GM12874 (cell line): ENCODE results near the gene ZNF423.

Source experiments
- TF ChIP-seq, protein P1 (sequence below): IDR thresholded peaks from 2 replicates; pipeline ENCODE4 v1.5.1; 2011; ENCODE audit warnings: low read depth, mild to moderate bottlenecking, control low read depth, low read length, moderate library complexity; ENCODE audit not compliant: insufficient read depth

Gene ZNF423

DNA sequence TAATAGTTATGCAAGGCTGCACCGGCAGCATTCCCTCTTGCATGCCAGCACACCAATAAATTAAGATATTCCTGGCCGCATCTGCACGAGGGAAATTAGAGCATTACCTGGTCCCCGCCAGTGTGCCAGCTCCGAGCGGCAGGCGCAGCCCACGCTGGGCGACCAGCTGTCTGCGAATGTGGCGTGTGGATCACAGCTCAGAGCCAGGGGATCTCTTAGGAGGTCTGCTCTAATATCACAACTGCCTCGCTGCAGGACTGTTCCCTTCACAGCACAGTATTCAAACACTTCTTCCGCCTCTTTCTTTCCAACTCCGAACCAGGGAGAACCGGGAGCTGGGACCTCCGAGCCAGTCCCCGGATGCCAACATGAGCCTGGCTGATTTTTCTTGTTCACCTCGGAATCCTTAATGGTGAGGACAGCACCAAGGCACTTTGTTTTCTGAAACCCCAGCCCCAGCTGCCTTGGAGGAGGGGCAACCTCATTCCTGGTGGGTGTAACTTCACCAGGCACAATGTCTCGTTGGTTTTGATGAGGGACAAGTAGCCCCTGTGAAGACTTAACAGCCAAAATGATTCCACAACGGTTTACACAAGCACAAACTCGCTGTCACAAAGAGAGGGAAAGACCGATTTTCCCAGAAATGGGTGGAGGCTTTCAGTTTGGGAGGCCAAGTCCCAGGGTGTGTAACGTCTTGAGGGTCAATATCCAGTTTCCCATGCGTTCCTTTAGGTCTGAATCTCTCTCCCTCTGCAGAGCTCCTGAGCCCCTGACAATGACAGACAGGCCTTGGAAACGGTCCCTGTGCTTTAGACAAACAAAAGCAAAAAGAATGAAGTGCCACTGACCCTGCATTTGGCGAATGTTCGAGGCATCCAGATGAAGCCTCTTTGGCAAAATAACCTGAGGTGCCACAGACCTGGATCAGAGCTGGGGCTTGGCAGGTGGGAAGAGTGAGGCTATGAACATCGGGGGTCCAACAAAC, 269.2 kb downstream of the ZNF423 start:
- TF ChIP-seq, protein P1, sequence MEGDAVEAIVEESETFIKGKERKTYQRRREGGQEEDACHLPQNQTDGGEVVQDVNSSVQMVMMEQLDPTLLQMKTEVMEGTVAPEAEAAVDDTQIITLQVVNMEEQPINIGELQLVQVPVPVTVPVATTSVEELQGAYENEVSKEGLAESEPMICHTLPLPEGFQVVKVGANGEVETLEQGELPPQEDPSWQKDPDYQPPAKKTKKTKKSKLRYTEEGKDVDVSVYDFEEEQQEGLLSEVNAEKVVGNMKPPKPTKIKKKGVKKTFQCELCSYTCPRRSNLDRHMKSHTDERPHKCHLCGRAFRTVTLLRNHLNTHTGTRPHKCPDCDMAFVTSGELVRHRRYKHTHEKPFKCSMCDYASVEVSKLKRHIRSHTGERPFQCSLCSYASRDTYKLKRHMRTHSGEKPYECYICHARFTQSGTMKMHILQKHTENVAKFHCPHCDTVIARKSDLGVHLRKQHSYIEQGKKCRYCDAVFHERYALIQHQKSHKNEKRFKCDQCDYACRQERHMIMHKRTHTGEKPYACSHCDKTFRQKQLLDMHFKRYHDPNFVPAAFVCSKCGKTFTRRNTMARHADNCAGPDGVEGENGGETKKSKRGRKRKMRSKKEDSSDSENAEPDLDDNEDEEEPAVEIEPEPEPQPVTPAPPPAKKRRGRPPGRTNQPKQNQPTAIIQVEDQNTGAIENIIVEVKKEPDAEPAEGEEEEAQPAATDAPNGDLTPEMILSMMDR: no peak

DNA sequence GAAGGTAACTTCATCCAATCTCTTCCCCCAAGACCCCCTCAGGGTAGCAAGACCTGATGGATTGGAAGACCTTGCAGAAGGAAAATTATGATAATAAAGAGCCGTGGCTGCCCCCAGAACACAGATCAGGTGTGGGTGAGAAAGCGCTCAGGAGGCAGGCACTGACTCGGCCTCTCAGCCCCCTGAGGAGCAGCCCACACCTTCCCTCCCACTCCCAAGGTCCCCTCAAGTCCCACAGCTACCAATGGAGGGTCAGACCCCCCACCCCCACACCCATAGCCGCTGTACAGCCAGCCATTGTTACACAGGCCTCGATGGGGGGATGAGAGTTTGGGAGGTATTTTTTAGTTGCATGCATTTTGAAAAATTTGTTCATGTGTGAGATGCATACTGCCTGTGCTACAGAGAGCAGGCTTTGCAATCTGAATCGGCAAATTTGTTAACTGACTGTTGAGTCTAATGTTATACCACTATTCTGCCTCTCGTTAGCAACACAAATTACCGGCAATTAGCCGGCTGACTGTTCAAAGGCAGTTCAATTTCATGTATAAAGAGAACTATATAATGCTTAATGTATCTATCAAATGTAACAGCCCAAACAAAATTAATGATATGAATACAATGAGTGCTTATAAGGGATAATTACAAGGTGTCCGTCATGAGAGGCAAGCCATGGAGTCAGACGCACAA, 270.6 kb downstream of the ZNF423 start:
- TF ChIP-seq, protein P1: no peak

DNA sequence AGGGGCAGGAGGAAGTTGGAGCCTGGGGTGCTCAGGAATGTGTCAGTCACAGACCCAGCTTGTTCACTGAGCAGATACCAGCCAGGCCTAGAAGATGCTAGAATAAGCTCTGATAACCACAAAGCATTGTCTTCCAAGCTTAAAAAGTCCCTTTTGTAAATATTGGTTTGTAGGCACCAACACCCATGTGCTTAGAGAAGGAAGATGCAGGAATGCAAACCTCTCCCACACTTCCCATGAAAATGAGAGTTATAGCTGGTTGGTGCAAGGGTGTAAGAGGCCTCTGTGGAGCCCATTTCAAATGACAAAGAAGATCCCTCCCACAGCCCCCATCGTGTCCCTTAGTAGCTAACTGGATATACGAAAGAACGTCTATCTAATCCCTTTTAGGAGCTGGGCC, 272.0 kb downstream of the ZNF423 start:
- TF ChIP-seq, protein P1: no peak

DNA sequence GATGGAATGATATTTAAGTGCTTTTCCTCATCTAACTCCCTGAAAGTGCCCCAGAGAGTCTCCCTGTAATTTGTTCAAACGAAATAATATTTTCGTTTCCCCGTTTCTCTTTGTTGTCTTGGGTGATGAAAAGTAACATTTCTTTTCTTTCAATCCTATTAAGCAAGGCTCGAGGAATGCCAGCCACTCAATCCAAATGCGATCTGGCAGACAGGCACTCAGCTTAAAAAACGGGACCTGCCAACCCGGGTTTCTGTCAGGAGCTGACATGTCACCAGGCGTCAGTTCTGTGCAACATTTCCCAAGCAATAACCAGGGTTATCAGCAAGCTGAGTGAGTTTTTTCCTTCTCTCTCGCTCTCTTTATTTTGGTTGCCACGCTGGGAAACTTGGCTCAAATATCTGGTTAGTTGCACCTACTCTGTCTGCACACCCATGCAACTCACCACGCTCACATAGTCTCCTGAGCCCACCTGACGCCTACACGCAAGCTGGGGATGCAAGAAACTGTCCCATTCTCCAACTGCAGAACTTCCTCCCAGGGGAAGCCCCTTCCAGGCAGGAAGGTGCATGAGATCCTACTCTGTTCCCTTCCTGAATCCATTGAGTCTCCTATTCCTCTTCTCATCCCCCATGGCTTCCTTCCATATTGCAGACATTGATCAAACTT, 274.1 kb downstream of the ZNF423 start:
- TF ChIP-seq, protein P1: no peak

DNA sequence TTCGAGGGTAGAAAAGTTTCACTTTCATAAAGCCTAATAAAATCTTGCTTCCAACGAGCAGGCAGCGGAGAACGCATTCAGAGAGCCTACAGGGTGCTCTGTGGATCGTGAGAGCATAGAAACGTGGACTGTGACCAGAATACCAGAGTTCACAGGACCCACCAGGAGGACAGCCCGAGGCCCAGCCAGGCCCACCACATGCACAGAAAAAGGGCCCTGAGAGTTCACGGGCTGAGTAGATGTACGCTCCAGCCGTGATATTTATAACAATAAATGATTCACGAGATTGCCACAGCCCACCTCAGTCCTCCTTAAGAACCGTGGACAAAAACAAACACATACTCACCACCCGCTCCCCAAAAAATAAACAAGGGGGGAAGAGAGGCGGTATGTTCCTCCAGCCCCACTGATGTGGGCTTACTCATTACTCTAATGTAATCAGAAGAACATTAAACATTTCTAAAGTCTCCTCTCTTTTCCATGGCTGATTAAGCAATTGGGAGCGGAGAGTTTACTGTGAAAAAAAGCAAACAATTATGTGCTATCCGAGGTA, 275.1 kb downstream of the ZNF423 start:
- TF ChIP-seq, protein P1: no peak

DNA sequence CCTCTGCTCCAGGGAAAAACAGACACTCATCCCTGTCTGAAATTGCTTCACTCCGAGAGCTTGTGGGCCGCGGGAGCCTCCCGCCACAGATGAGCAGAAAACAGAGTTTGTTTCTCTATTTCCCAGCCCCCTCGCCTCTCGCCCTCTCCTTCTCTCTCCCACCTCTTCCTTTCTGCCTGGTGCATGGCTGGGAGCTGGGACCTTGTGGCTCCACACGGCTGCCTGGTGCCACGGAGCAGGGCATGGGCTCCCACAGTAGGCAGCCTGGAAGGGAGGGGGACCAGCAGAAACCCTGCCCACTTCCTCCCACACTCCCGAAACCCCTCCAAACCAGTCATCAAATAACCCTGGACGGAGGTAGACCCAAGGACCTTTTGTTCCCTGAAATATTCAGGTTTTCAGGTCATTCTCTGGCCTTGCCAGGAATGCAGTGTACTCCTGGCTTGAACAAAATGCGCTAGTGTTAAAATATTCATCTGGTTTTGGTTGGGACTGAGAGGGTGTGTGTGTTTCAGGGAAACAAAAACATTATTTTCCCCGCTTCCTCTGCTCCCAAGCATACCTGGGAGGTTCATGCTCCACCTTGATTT, 277.4 kb downstream of the ZNF423 start:
- TF ChIP-seq, protein P1: no peak
